Heart left ventricle (tissue), 16 donors: Measurements from ENCODE around the gene AFF3. TPM values are rescaled to one million over a fixed set of nuclear protein-coding genes. Genes with fewer than 3 reads are reported as not detected.

ENCODE experiments used
- ATAC-seq, 4 donors: fragments of 200-7000 bp; cut with Tn5 transposase; one replicate each; pipeline ENCODE4 v1.9.1; 2020 to 2022; ENCODE audit warnings: moderate library complexity in 4 of 4, mild to moderate bottlenecking in 3 of 4, moderate number of reproducible peaks in 1 of 4
- DNase-seq, 5 donors: peaks; one replicate each; pipeline ENCODE4 v3.0.0-alpha.2; 2020
- H3K27ac ChIP-seq, 12 donors: fragments of 200-600 bp; sonication (generic) in 4 of 12; one replicate each; pipeline versions ENCODE4 v1.5.0 to v1.8.0; 2016 to 2022; ENCODE audit warnings: mild to moderate bottlenecking in 2 of 12
- H3K27me3 ChIP-seq, 9 donors: fragments of 200-600 bp; sonication (generic) in 2 of 9; one replicate each; pipeline versions ENCODE4 v1.5.1 to v1.8.0; 2016 to 2022; ENCODE audit warnings: mild to moderate bottlenecking in 3 of 9
- H3K36me3 ChIP-seq, 9 donors: fragments of 200-600 bp; sonication (generic) in 2 of 9; one replicate each; pipeline versions ENCODE4 v1.5.0 to v1.8.0; 2018 to 2022; ENCODE audit warnings: mild to moderate bottlenecking in 2 of 9
- H3K4me1 ChIP-seq, 12 donors: fragments of 200-600 bp; sonication (generic) in 4 of 12; one replicate each; pipeline versions ENCODE4 v1.5.0 to v1.8.0; 2016 to 2022; ENCODE audit warnings: mild to moderate bottlenecking in 3 of 12
- H3K4me3 ChIP-seq, 12 donors: fragments of 200-600 bp; sonication (generic) in 4 of 12; one replicate each; pipeline versions ENCODE4 v1.5.0 to v1.8.0; 2017 to 2022; ENCODE audit warnings: mild to moderate bottlenecking in 9 of 12, moderate library complexity in 4 of 12
- H3K9me3 ChIP-seq, 12 donors: fragments of 200-600 bp; sonication (generic) in 4 of 12; one replicate each; pipeline versions ENCODE4 v1.5.0 to v1.8.0; 2016 to 2022; ENCODE audit warnings: mild to moderate bottlenecking in 1 of 12
- CTCF ChIP-seq, 12 donors: fragments of 200-600 bp; sonication (generic) in 4 of 12; IDR thresholded peaks; one replicate each; pipeline versions ENCODE4 v1.5.0 to v1.8.0; 2018 to 2022; ENCODE audit warnings: antibody characterized with exemption in 12 of 12, mild to moderate bottlenecking in 5 of 12
- POLR2A ChIP-seq, 2 donors: fragments of 450-650 bp; IDR thresholded peaks; one replicate each; pipeline ENCODE4 v1.6.1; 2017; ENCODE audit warnings: antibody characterized with exemption in 2 of 2, mild to moderate bottlenecking in 2 of 2, moderate library complexity in 2 of 2
- WGBS, 4 donors: extraction: QIAGEN DNeasy Blood & Tissue Kit in 2 of 4; methylation state at CpG; one replicate each; pipeline versions ENCODE4 v1.1.5 to v1.1.7; 2013 to 2018; 5-methylcytosine and 5-hydroxymethylcytosine counted together
- intact Hi-C, 10 donors: fragments of 100-400 bp; cut with DNase I; formaldehyde crosslinking; loops; one replicate each; pipeline versions ENCODE4 v1.11.1 to v1.14.2; 2022
- polyA plus RNA-seq, 2 donors: library from polyadenylated mRNA; stranded (reverse); fragments of 200-250 nt; gene quantifications; one replicate each; pipeline ENCODE4 v1.2.3, GENCODE V29; 2013
- total RNA-seq, 9 donors: library from RNA; depleted of rRNA in 2 of 9; stranded (reverse); fragments of >200 nt in 2 of 9; fragmentation: NEBNext Ultra II Directional in 3 of 9; extraction: Animal tissue kit (Norgen Biotek cat#: 25700) in 3 of 9; gene quantifications; one replicate each; pipeline versions ENCODE4 v1.1.0 to v1.2.4, GENCODE V29; 2016 to 2023
- donor health status: ischemic (EF 13 %, LVEDD 7.1; RV severe dilation, severe dysfunction).
- donor health status: healthy with polysubstance abuse.
- donor health status: DM: no; HTN: yes; CAD: no.
- donor health status: DM: no; HTN: no; CAD: no.
- donor health status: ischemic (EF 25% LVEDD 6.9; RV normal size, moderate dysfunction).
- donor health status: ischemic (EF 25% LVEDD 5.7; RV mildly dilated, moderate dysfunction).
- donor health status: healthy.
- donor health status: DM: yes; HTN: yes; CAD: no.
- donor health status: ischemic (EF 35%, LVEDD 5.7; RV mildly dilated, moderate dysfunction).
- donor health status: nonischemic (EF 11% LVEDD 7.7; RV severe dilation, severe dysfunction).
- donor health status: DM: yes; HTN: yes; CAD: no.
- donor health status: PGD.
- donor health status: ischemic (EF 29% LVEDD 5.4; RV normal size, mild dysfunction).
- donor health status: nonischemic (EF 23%, LVEDD 6.1; RV moderate dilation, normal function).

The AFF3 gene
- total and polyA plus RNA-seq, 11 donors, result 1.3 to 15.5 (median 4.7) TPM

GRCh38 chr2:99987160-99987559, 155.2 kb downstream of the AFF3 start:
- Histone ChIP-seq H3K4me3 (no peak overlapping the region), H3K9me3 (no peaks in the 10 kb centered on the region), H3K27ac (no peak overlapping the region), H3K4me1 (peaks cover 0 to 24% (median 6%) of the 10 kb centered on the region in 12 donors), H3K27me3 (no peaks in the 10 kb centered on the region), H3K36me3 (no peaks in the 10 kb centered on the region)
- intact Hi-C loops, result no loop called here
- TF ChIP-seq CTCF (IDR thresholded peaks at IDR 0.05), result no peak
- no peak for TF ChIP-seq POLR2A (IDR thresholded peaks at IDR 0.05)
- ATAC-seq (no peak), DNase-seq (no peak)
- WGBS, 4 donors, result 95 to 100% (median 97%) methylated on average over 4 of the region's 4 CpGs

GRCh38 chr2:99984799-99985515, 157.4 kb downstream of the AFF3 start:
- 47 to 62% (median 51%) methylated on average over 4 of the region's 4 CpGs for WGBS, 4 donors
- H3K9me3 ChIP-seq, result no peaks in the 10 kb centered on the region
- intact Hi-C loops, result no loop called here
- H3K4me3 ChIP-seq, result no peak overlapping the region
- peak overlapping the region in 1 of 12 donors; percentile 37 for H3K27ac ChIP-seq
- ATAC-seq (peak in 3 of 4 donors; percentile 32 to 51 (median 50)), DNase-seq (no peak)
- H3K36me3 ChIP-seq, result no peaks in the 10 kb centered on the region
- peaks cover 0 to 24% (median 6%) of the 10 kb centered on the region in 12 donors for H3K4me1 ChIP-seq
- TF ChIP-seq POLR2A (IDR thresholded peaks at IDR 0.05) (no peak), CTCF (IDR thresholded peaks at IDR 0.05) (no peak)
- H3K27me3 ChIP-seq, result no peaks in the 10 kb centered on the region

- ATAC-seq (no peak), DNase-seq (no peak)
- TF ChIP-seq CTCF (IDR thresholded peaks at IDR 0.05), result no peak
- no peak for TF ChIP-seq POLR2A (IDR thresholded peaks at IDR 0.05)
- WGBS, 4 donors, result 98 to 100% (median 98%) methylated on average over 2 of the region's 2 CpGs
- H3K4me3 ChIP-seq, result no peak overlapping the region
- no peaks in the 10 kb centered on the region for H3K36me3 ChIP-seq
- H3K27me3 ChIP-seq, result no peaks in the 10 kb centered on the region
- H3K27ac ChIP-seq, result no peak overlapping the region
- H3K9me3 ChIP-seq, result no peaks in the 10 kb centered on the region
- H3K4me1 ChIP-seq, result peaks cover 0 to 7% (median 0%) of the 10 kb centered on the region in 12 donors
- intact Hi-C loops, result no loop called here
Observed at GRCh38 chr2:99982744-99983143, 159.6 kb downstream of the AFF3 start.

- Histone ChIP-seq H3K36me3 (no peaks in the 10 kb centered on the region), H3K9me3 (no peaks in the 10 kb centered on the region), H3K4me1 (peaks cover 0 to 7% (median 0%) of the 10 kb centered on the region in 12 donors), H3K27ac (no peak overlapping the region), H3K27me3 (no peaks in the 10 kb centered on the region), H3K4me3 (no peak overlapping the region)
- ATAC-seq (no peak), DNase-seq (no peak)
- intact Hi-C loops, result no loop called here
- WGBS, 4 donors, result 96 to 100% (median 99%) methylated on average over 1 of the region's 1 CpG
- TF ChIP-seq POLR2A (IDR thresholded peaks at IDR 0.05) (no peak), CTCF (IDR thresholded peaks at IDR 0.05) (no peak)
Observed at GRCh38 chr2:99981840-99982239, 160.6 kb downstream of the AFF3 start.
